ENCODE results near the gene PTRH1.

Gene PTRH1

DNA sequence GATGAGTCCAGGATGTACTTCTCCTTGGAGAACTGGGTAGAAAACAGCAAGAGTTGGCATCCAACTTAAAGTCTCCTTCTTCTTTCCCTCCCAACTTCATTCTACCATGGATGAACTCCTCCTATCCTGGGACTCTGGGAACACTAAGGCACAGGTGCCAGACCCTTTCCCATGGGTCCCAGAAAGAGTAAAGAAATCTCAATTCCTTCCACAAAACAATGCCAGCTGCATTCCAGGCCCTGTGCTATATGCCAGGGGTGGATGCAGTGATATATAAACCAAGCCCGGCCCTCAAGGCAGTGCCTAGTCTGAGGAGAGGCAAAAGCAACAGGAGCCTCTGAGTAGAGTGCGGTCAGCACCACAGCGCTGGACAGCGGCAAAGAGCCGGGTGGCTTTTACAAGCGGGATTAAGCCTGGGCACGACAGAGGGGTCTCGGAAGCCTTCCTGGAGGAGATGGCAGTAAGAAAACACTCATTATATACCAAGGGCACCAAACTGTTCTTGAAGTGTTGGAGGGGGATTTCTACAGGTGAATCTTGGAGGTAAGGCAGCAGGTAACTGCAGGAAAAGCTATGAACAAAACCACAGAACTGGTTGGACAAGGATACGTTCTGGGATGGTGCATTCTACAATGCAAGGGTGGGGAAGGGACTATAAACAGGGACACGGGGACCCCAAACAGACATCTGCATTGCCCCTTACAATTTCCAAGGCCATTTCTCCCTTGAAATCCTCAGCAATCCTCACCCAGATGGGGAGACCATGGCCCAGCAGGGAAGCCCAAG is 36.0 kb upstream of the PTRH1 start:
- DNase-seq (ENCODE audit: low spot score): no peak
- peaks cover 38% of the 10 kb centered on the region for H3K36me3 Mint-ChIP-seq (ENCODE audit: low read depth)
- no peak overlapping the region for H3K4me3 Mint-ChIP-seq
- H3K4me1 Mint-ChIP-seq (ENCODE audit: low read depth): no peaks in the 10 kb centered on the region
- H3K27me3 Mint-ChIP-seq (ENCODE audit: low read depth): no peaks in the 10 kb centered on the region
- H3K9me3 Mint-ChIP-seq: no peaks in the 10 kb centered on the region
- no peak overlapping the region for H3K27ac Mint-ChIP-seq

DNA sequence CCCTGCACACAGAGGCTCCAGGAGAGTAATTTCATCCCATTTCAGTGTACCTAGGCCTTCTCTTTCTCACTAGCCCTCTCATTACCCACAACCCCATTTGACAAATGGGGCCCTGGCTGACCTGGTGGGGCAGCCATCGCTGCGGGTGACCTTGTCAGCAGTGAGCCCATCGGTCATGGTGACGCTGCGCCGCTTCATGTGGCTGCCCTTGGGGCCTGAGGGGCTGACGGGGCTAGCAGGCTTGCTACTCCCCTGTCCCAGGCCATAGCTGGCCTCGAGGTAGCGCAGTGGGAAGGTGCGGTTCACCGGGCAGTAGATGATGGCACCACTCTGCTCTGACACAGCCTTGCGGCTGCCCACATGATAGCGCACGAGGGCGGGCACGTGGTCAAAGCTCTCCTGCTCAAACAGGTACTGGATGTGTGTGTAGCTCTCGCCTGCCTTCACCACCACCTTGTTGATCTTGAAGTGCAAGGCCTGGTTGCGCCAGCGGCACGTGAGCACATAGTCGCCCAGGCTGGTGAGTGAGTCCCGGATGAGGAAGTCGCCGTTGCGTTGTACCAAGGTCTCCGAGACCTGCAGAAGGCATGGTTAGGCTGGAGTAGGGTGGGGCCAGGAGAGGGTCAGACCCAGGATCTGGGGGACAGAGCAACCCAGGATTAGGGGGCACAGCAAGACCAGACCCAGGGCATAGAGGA is 33.8 kb upstream of the PTRH1 start:
- Mint-ChIP-seq H3K4me3 (no peak overlapping the region), H3K4me1 (ENCODE audit: low read depth) (no peaks in the 10 kb centered on the region), H3K36me3 (ENCODE audit: low read depth) (peaks cover 44% of the 10 kb centered on the region), H3K9me3 (no peaks in the 10 kb centered on the region), H3K27me3 (ENCODE audit: low read depth) (no peaks in the 10 kb centered on the region), H3K27ac (no peak overlapping the region)
- no peak for DNase-seq (ENCODE audit: low spot score)

DNA sequence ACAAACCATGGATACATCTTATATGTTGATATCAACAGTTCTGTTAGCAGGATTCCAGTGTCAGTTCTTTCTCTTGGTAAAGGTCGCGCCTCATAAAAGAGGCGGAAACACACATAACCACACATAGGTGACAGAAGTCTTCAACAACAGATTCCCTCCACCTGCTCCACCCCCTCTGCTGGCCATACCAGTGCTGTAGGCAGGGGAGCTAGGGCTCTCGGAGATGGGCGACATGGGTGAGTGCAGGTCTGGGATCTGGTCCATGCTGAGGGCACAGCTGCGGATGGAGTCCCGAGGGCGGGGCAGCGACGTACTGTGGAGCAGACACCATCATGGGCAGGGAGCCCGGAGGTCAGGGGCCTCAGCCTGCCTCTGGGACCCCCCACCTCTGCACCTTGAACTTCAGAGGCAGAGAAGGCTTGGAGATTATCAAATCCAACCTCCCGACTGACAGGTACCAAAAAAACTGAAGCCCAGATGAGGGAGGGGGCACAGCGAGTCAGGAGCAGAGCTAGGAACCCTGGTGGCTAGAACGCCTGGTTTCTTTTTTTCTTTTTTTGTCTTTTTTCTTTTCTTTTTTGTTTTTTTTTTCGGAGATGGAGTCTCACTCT is 31.6 kb upstream of the PTRH1 start:
- no peaks in the 10 kb centered on the region for H3K9me3 Mint-ChIP-seq
- no peak for DNase-seq (ENCODE audit: low spot score)
- H3K4me3 Mint-ChIP-seq: no peak overlapping the region
- H3K36me3 Mint-ChIP-seq (ENCODE audit: low read depth): peaks cover 46% of the 10 kb centered on the region
- no peaks in the 10 kb centered on the region for H3K4me1 Mint-ChIP-seq (ENCODE audit: low read depth)
- no peaks in the 10 kb centered on the region for H3K27me3 Mint-ChIP-seq (ENCODE audit: low read depth)
- no peak overlapping the region for H3K27ac Mint-ChIP-seq

DNA sequence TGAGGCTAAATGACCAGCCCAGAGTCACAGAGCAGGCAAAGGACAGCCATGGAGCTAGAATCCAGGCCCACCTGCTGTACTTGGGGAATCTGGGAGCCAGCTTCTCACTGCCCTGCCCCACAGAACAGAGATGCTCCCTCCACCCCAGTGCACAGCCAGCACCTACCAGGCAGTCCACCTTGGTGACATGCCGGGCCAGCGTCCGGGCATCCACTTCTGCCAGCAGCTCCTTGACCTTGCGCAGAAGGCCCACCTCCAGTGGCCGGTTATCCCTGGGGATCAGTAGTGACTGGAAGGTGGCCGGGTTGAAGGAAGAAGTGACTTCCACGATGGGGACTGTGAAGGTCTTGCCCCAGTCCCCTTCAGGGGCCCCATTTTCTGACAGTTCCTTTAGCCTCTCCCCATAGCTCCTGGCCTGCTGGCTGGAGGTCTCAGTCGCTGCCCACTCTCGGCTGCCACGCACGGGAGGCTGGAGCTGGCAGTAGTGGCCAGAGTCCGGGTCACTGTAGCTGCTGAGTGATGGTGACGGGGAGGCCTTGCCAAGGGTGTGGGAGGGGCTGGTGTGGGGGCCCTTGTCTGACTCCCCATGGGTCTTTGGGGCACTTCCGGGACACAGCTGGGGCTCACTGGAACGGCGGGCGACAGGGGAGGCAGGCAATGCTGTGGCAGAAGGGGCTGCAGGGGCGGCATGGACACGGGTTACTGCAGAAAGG is 29.1 kb upstream of the PTRH1 start:
- H3K36me3 Mint-ChIP-seq (ENCODE audit: low read depth): peaks cover 47% of the 10 kb centered on the region
- no peak overlapping the region for H3K4me3 Mint-ChIP-seq
- H3K27me3 Mint-ChIP-seq (ENCODE audit: low read depth): no peaks in the 10 kb centered on the region
- DNase-seq (ENCODE audit: low spot score): no peak
- no peaks in the 10 kb centered on the region for H3K4me1 Mint-ChIP-seq (ENCODE audit: low read depth)
- H3K27ac Mint-ChIP-seq: no peak overlapping the region
- H3K9me3 Mint-ChIP-seq: no peaks in the 10 kb centered on the region

DNA sequence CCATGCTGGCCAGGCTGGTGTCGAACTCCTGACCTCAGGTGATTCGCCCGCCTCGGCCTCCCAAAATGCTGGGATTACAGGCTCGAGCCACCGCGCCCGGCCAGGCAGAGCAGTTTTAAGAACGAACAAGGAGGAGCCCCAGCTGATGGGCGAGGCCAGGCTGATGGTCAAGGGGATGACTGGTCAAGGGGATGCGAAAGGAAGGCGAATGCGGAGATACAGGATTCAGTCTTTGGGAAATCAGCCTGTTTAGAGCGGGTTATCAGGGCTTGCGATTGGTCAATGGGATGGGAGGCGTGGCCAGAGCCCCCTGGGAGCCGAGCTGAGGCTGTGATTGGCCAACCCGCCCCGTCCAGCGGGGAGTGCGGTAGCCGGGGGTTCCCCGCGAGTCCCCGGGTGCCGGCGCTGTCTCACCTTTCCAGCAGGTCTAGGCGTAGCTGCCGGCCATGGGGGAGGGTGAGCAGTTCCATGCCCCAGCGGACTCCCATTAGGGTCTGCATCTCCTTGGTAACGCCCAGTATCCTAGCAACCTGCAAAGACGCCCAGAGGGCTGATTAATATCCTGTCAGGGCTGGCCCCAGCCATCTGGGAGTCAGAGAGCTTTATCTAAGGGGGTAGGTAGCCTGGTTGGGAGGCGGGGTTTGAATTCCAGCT is 27.1 kb upstream of the PTRH1 start:
- Mint-ChIP-seq H3K4me3 (no peak overlapping the region), H3K36me3 (ENCODE audit: low read depth) (peaks cover 45% of the 10 kb centered on the region), H3K4me1 (ENCODE audit: low read depth) (no peaks in the 10 kb centered on the region), H3K27me3 (ENCODE audit: low read depth) (no peaks in the 10 kb centered on the region), H3K9me3 (no peaks in the 10 kb centered on the region), H3K27ac (no peak overlapping the region)
- DNase-seq (ENCODE audit: low spot score): no peak

DNA sequence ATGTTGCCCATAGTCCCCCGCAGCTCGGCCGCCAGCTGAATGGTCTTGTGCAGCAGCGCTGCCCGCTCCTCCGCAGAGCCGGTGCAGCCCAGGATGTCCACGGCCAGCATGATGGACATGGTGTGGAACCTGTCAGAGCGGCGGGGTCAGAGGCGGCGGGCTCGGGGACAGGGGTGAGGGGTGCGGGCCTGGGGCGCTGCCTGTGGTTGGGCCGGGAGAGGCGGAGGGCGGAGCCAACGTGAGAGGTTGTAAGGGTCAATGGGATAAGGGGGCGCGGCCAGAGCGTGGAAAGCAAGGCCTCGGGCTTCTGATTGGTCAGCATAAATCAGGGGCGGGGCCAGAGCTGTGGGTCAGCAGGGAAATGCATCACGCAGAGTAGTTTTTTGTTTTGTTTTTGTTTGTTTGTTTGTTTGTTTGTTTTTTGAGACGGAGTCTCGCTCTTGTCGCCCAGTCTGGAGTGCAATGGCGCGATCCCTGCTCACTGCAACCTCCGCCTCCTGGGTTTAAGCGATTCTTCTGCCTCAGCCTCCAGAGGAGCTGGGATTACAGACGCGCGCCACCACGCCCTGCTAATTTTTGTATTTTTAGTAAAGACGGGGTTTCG is 26.5 kb upstream of the PTRH1 start:
- H3K4me3 Mint-ChIP-seq: no peak overlapping the region
- H3K27ac Mint-ChIP-seq: no peak overlapping the region
- H3K27me3 Mint-ChIP-seq (ENCODE audit: low read depth): no peaks in the 10 kb centered on the region
- peaks cover 43% of the 10 kb centered on the region for H3K36me3 Mint-ChIP-seq (ENCODE audit: low read depth)
- no peaks in the 10 kb centered on the region for H3K4me1 Mint-ChIP-seq (ENCODE audit: low read depth)
- no peak for DNase-seq (ENCODE audit: low spot score)
- H3K9me3 Mint-ChIP-seq: no peaks in the 10 kb centered on the region

DNA sequence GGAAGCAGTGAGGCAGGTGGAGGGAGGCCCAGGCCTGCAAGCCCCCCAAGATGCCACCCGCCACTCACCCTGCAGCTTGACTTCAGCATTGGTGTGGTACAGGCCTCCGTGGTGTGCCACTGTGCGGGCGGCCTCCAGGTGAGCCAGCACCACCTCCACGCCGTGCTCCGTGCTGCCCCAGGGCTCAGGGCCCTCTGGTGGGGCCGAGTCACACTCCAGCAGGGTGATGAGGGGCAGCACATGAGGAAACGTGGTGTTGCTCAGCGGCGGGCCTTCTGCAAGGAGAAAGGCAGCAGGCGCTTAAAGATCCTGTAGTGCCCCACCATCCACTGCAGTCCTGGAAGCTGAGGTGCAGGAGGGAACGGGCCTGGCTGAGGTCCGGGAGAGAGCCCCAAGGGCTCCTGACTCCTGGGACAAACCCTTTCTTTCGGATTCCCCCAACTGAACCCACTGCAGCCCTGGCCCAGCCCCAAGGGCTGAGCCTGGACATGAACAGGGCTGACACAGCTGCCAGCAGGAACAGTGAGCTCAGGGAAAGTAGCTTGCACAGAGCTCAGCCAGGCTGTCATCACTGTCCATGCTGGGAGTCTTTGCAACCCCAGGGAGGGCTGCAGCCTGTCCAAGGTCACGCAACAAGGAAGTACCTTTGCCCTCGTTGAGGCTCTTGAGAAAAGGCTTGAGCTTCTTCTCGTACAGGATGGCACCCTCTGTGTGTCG is 24.3 kb upstream of the PTRH1 start:
- peaks cover 5% of the 10 kb centered on the region for H3K4me1 Mint-ChIP-seq (ENCODE audit: low read depth)
- no peak for DNase-seq (ENCODE audit: low spot score)
- no peaks in the 10 kb centered on the region for H3K27me3 Mint-ChIP-seq (ENCODE audit: low read depth)
- no peak overlapping the region for H3K27ac Mint-ChIP-seq
- H3K36me3 Mint-ChIP-seq (ENCODE audit: low read depth): peaks cover 38% of the 10 kb centered on the region
- no peak overlapping the region for H3K4me3 Mint-ChIP-seq
- no peaks in the 10 kb centered on the region for H3K9me3 Mint-ChIP-seq

DNA sequence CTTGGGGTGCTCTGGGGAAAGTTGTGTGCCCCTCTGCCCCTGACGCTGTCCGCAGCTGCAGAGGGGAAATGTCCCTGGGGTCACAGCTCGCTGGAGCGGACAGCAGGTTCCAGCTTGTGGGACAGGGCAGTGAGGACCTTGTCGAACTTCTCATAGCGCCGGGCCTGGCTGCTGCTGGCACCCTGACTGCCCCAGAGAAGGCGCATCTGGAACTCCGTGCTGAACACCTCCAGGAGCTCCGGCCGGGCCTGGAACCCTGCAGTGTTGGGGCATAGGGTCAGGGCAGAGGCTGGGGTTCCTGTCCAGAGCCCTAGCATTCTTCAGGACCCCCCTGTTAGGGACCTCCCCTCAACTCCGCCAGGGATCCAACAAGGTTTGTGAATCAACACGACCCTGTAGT is 23.2 kb upstream of the PTRH1 start:
- Mint-ChIP-seq H3K4me3 (no peak overlapping the region), H3K4me1 (ENCODE audit: low read depth) (peaks cover 10% of the 10 kb centered on the region), H3K27ac (no peak overlapping the region), H3K36me3 (ENCODE audit: low read depth) (peaks cover 33% of the 10 kb centered on the region), H3K27me3 (ENCODE audit: low read depth) (no peaks in the 10 kb centered on the region), H3K9me3 (no peaks in the 10 kb centered on the region)
- DNase-seq (ENCODE audit: low spot score): no peak

DNA sequence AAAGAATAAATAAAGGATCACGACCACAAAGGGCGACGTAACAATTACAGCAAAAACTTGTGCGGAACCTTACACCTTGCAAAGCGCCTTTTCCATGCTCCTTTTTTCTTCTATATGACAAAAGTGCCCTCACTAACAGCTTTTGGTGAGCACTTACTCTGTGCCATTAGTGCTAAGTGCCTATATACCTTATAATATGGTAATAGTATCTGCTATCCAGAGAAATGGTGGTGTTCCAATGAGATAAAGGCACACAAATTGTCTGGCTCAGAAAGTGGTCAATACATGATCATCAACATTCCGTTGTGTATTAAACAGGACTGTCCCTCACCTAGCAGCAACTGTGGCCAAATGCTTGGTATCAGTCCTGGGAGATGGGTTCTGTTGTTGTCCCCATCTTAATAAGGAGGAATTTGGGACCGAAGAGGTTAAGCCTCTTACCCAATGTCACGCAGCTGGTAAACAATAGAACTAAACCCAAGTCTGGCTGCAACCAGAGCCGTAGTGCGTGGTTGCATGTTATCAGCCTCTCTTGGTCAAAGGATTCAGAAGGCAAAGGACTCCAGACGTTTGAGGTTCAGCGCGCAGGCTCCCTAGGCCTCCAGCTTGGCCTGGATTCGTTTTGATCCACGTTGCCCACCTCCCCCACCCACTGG is 20.2 kb upstream of the PTRH1 start:
- Mint-ChIP-seq H3K4me1 (ENCODE audit: low read depth) (peaks cover 13% of the 10 kb centered on the region), H3K9me3 (no peaks in the 10 kb centered on the region), H3K27me3 (ENCODE audit: low read depth) (no peaks in the 10 kb centered on the region), H3K27ac (peak overlapping the region; percentile 94), H3K36me3 (ENCODE audit: low read depth) (peaks cover 21% of the 10 kb centered on the region), H3K4me3 (peak overlapping the region; percentile 88)
- no peak for DNase-seq (ENCODE audit: low spot score)

DNA sequence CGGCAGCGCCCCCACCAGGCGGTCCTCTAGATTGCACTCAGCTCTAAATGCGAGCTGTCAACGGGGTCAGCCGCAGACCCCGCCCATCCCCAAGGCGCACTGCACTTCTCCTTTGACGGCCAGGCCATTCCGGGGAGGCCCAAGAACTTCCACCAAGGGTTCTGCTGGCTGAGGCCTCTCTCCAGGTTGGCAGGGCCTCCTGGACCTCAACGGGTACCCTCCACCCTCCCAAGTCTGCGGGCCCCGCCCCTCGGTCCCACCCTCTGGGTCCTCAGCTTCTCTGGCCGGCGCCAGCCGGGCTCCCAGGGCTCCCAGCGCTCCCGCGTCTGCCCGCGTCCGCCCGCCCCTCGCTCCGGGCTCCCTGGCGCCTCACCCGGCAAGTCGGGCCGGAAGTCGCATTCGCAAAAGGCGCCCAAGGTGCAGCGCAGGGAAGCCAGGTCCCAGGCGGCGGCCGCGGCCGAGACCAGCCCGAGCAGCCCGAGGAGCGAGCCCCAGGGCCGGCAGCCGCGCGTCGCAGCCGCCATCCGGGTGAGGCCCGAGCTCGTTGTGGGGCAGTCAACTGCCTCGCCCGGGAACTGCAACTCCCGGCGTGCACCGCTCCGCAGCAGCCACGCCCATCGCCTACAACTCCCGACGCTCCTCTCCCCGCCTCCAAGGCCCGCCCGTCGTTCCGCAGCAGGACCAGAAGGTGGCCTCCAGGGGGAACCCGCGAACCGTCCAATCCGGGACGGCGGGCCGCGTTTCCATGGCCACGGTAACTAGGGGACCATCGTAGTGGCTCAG is 19.5 kb upstream of the PTRH1 start, which contains the start of gene TOR2A:
Gene TOR2A, minus strand, starts transcription at position 548 of the 783 bp plus-strand sequence. Its CDS starts 24 bp downstream, at position 524.
- H3K27me3 Mint-ChIP-seq (ENCODE audit: low read depth): no peaks in the 10 kb centered on the region
- peaks cover 13% of the 10 kb centered on the region for H3K4me1 Mint-ChIP-seq (ENCODE audit: low read depth)
- peak; percentile 96 for DNase-seq (ENCODE audit: low spot score)
- peak within 1 kb of the TSS; percentile 88 for H3K4me3 Mint-ChIP-seq
- peak within 1 kb of the TSS; percentile 94 for H3K27ac Mint-ChIP-seq
- H3K9me3 Mint-ChIP-seq: no peaks in the 10 kb centered on the region
- H3K36me3 Mint-ChIP-seq (ENCODE audit: low read depth): peaks cover 17% of the 10 kb centered on the region

DNA sequence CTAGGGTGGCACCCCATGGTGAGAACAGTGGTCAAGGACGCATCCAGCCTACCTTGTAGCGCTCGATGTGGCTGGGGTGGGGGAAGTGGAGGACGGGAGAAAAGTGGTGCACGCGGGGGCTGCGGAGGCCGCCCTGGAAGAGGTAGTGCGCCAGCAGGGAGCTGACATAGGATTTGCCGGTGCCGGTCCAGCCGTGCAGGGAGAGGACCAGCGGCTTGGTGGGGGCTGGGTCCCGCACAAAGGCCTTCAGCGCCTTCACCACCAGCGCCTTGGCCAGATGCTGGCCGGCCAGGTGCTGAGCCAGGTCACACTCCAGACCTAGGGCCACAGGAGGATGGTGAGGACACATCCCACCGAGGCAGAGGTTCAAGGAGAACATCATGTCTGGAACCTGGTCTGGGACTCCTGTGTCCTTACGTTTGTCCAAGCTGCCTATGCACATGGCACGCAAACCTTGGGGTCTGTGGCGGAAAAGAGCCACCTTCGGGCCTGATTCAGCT is 18.8 kb upstream of the PTRH1 start:
- DNase-seq (ENCODE audit: low spot score): no peak
- H3K9me3 Mint-ChIP-seq: no peaks in the 10 kb centered on the region
- no peaks in the 10 kb centered on the region for H3K27me3 Mint-ChIP-seq (ENCODE audit: low read depth)
- H3K27ac Mint-ChIP-seq: peak overlapping the region; percentile 81
- H3K4me1 Mint-ChIP-seq (ENCODE audit: low read depth): peaks cover 13% of the 10 kb centered on the region
- H3K4me3 Mint-ChIP-seq: peak overlapping the region; percentile 80
- peaks cover 16% of the 10 kb centered on the region for H3K36me3 Mint-ChIP-seq (ENCODE audit: low read depth)

DNA sequence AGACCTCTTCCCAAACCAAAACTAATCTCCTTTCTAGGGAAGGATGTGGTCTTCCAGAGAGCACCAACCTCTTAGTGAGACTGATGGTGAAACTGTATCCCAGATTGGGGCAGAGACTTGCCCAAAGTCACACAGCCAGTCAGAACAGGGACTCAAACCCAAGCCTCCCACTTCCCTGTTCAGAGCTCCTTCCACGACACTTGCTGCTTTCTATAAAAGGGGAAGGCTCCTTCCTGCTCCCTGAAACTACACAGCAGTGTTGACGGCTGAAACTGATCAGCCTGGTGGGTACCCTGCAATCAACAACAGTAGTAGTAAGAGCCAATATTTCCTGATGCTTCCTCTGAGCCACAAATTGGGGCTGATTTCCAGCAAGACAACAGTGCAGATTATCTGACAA is 18.2 kb upstream of the PTRH1 start:
- Mint-ChIP-seq H3K36me3 (ENCODE audit: low read depth) (peaks cover 12% of the 10 kb centered on the region), H3K9me3 (no peaks in the 10 kb centered on the region), H3K27me3 (ENCODE audit: low read depth) (no peaks in the 10 kb centered on the region), H3K4me1 (ENCODE audit: low read depth) (peaks cover 13% of the 10 kb centered on the region), H3K4me3 (peak overlapping the region; percentile 80), H3K27ac (no peak overlapping the region)
- no peak for DNase-seq (ENCODE audit: low spot score)

Measured in T-helper 2 cell treated with Interferon-gamma antibody and Interleukin-4, amounts not matched to agents 5 μg/mL and 100 μg/mL, for 36 hours (primary cell).